Neural progenitor cell (in vitro differentiated cells): ENCODE data around the gene KIF25. TPM values are rescaled to one million over a fixed set of nuclear protein-coding genes. Genes with fewer than 3 reads are reported as not detected.
A peak's percentile ranks its signal among the peaks of the same experiment; 100 is the strongest.

Experiments
- DNase-seq: peaks from one replicate; pipeline ENCODE4 v3.0.0-alpha.2; 2016; ENCODE audit warnings: low spot score
- H2AFZ ChIP-seq: fragments of 200-600 bp; sonication (generic); replicated peaks from 2 replicates; pipeline ENCODE4 v1.6.1; 2016; ENCODE audit warnings: antibody characterized with exemption
- H3F3A ChIP-seq: fragments of 200-600 bp; sonication (generic); 2 replicates; pipeline ENCODE4 v1.6.1; 2016; ENCODE audit warnings: antibody characterized with exemption, low read depth
- H3K27ac ChIP-seq: fragments of 200-600 bp; sonication (generic); 2 replicates; pipeline ENCODE4 v1.5.1; 2016; ENCODE audit warnings: mild to moderate bottlenecking
- H3K27me3 ChIP-seq: fragments of 200-600 bp; sonication (generic); 2 replicates; pipeline ENCODE4 v1.6.1; 2016; ENCODE audit warnings: mild to moderate bottlenecking, moderate library complexity
- H3K36me3 ChIP-seq: fragments of 200-600 bp; sonication (generic); 2 replicates; pipeline ENCODE4 v1.5.1; 2016
- H3K4me1 ChIP-seq: fragments of 200-600 bp; sonication (generic); 2 replicates; pipeline ENCODE4 v1.6.1; 2016; ENCODE audit warnings: mixed run types
- H3K4me2 ChIP-seq: fragments of 200-600 bp; sonication (generic); 2 replicates; pipeline ENCODE4 v1.6.1; 2016
- H3K4me3 ChIP-seq: fragments of 200-600 bp; sonication (generic); 2 replicates; pipeline ENCODE4 v1.5.1; 2016
- H3K79me2 ChIP-seq: fragments of 200-600 bp; sonication (generic); 2 replicates; pipeline ENCODE4 v1.6.1; 2016; ENCODE audit warnings: low read depth
- H3K9ac ChIP-seq: fragments of 200-600 bp; sonication (generic); 2 replicates; pipeline ENCODE4 v1.6.1; 2016
- H3K9me3 ChIP-seq: fragments of 200-600 bp; sonication (generic); 2 replicates; pipeline ENCODE4 v1.5.1; 2016; ENCODE audit warnings: low read depth
- H4K20me1 ChIP-seq: fragments of 200-600 bp; sonication (generic); 2 replicates; pipeline ENCODE4 v1.6.1; 2016; ENCODE audit warnings: low read depth
- H3K27ac Mint-ChIP-seq: 3 replicates; pipeline ENCODE4 v1.8.0; 2021; ENCODE audit warnings: mixed read lengths
- H3K27me3 Mint-ChIP-seq: 2 replicates; pipeline ENCODE4 v1.8.0; 2022; ENCODE audit warnings: low read depth, mild to moderate bottlenecking, inconsistent platforms, moderate library complexity, mixed read lengths; ENCODE audit not compliant: insufficient read depth
- H3K36me3 Mint-ChIP-seq: 3 replicates; pipeline ENCODE4 v1.8.0; 2021; ENCODE audit warnings: mixed read lengths
- H3K4me1 Mint-ChIP-seq: 3 replicates; pipeline ENCODE4 v1.8.0; 2021; ENCODE audit warnings: mixed read lengths
- H3K4me3 Mint-ChIP-seq: 3 replicates; pipeline ENCODE4 v1.8.0; 2021; ENCODE audit warnings: mild to moderate bottlenecking, moderate library complexity, mixed read lengths
- H3K9me3 Mint-ChIP-seq: 3 replicates; pipeline ENCODE4 v1.8.0; 2020; ENCODE audit warnings: mixed read lengths
- CTCF ChIP-seq: fragments of 200-600 bp; sonication (generic); IDR thresholded peaks from 2 replicates; pipeline ENCODE4 v1.5.1; 2017; ENCODE audit warnings: antibody characterized with exemption, mild to moderate bottlenecking
- EZH2 ChIP-seq: fragments of 200-600 bp; sonication (generic); IDR thresholded peaks from 2 replicates; pipeline ENCODE4 v1.6.1; 2017; ENCODE audit warnings: antibody characterized with exemption, mild to moderate bottlenecking, moderate library complexity
- EZH2phosphoT487 ChIP-seq: fragments of 200-600 bp; sonication (generic); IDR thresholded peaks from 2 replicates; pipeline ENCODE4 v1.6.1; 2017; ENCODE audit warnings: antibody characterized with exemption
- total RNA-seq: library from RNA; depleted of rRNA; stranded (reverse); fragments of >200 nt; gene quantifications from 2 replicates; pipeline ENCODE4 v1.2.3, GENCODE V29; 2015; ENCODE audit warnings: low replicate concordance

Gene KIF25
- total RNA-seq, 1 donor from 2014 or later: 1.2 TPM

GRCh38 chr6:168058691-168059551 is 61.5 kb downstream of the KIF25 start:
- no peak overlapping the region for H3K4me3 Mint-ChIP-seq
- no peaks in the 10 kb centered on the region for H3K79me2 ChIP-seq
- TF ChIP-seq CTCF: peak; percentile 18
- TF ChIP-seq EZH2: no peak
- no peaks in the 10 kb centered on the region for H3K9me3 ChIP-seq
- no peak overlapping the region for H3K9ac ChIP-seq
- peaks cover 9% of the 10 kb centered on the region for H3K27me3 Mint-ChIP-seq
- no peak overlapping the region for H3K27ac ChIP-seq
- H3K27me3 ChIP-seq: no peaks in the 10 kb centered on the region
- peak; percentile 27 for DNase-seq
- H3K4me1 ChIP-seq: no peaks in the 10 kb centered on the region
- H3K4me2 ChIP-seq: no peak overlapping the region
- no peaks in the 10 kb centered on the region for H3F3A ChIP-seq
- no peak overlapping the region for H3K27ac Mint-ChIP-seq
- H4K20me1 ChIP-seq: no peaks in the 10 kb centered on the region
- peaks cover 5% of the 10 kb centered on the region for H3K4me1 Mint-ChIP-seq
- H3K4me3 ChIP-seq: no peak overlapping the region
- H3K9me3 Mint-ChIP-seq: no peaks in the 10 kb centered on the region
- no peak overlapping the region for H2AFZ ChIP-seq
- no peaks in the 10 kb centered on the region for H3K36me3 ChIP-seq
- no peaks in the 10 kb centered on the region for H3K36me3 Mint-ChIP-seq

- H3K36me3 ChIP-seq: no peaks in the 10 kb centered on the region
- Mint-ChIP-seq H3K4me3 (no peak overlapping the region), H3K27ac (peak overlapping the region; percentile 76), H3K27me3 (peaks cover 10% of the 10 kb centered on the region), H3K4me1 (peaks cover 5% of the 10 kb centered on the region), H3K36me3 (no peaks in the 10 kb centered on the region), H3K9me3 (no peaks in the 10 kb centered on the region)
- no peaks in the 10 kb centered on the region for H3F3A ChIP-seq
- TF ChIP-seq EZH2phosphoT487 (no peak), CTCF (peak; percentile 80)
- H3K9me3 ChIP-seq: no peaks in the 10 kb centered on the region
- no peaks in the 10 kb centered on the region for H3K4me1 ChIP-seq
- H3K4me2 ChIP-seq: no peak overlapping the region
- H3K4me3 ChIP-seq: no peak overlapping the region
- H3K27ac ChIP-seq: no peak overlapping the region
- H4K20me1 ChIP-seq: no peaks in the 10 kb centered on the region
- no peaks in the 10 kb centered on the region for H3K27me3 ChIP-seq
- H3K9ac ChIP-seq: no peak overlapping the region
- peak; percentile 79 for DNase-seq
- peak overlapping the region; percentile 82 for H2AFZ ChIP-seq
- H3K79me2 ChIP-seq: no peaks in the 10 kb centered on the region
Measured at GRCh38 chr6:168060521-168060931, 63.1 kb downstream of the KIF25 start.

- Mint-ChIP-seq H3K27me3 (peaks cover 13% of the 10 kb centered on the region), H3K4me3 (peak overlapping the region; percentile 43), H3K9me3 (no peaks in the 10 kb centered on the region), H3K36me3 (no peaks in the 10 kb centered on the region), H3K4me1 (peaks cover 5% of the 10 kb centered on the region), H3K27ac (peak overlapping the region; percentile 57)
- no peaks in the 10 kb centered on the region for H4K20me1 ChIP-seq
- no peak overlapping the region for H3K27ac ChIP-seq
- H3K9me3 ChIP-seq: no peaks in the 10 kb centered on the region
- DNase-seq: no peak
- no peaks in the 10 kb centered on the region for H3K27me3 ChIP-seq
- no peak for TF ChIP-seq CTCF
- TF ChIP-seq EZH2: no peak
- TF ChIP-seq EZH2phosphoT487: no peak
- H2AFZ ChIP-seq: no peak overlapping the region
- no peaks in the 10 kb centered on the region for H3K79me2 ChIP-seq
- H3K4me1 ChIP-seq: no peaks in the 10 kb centered on the region
- H3K4me3 ChIP-seq: no peak overlapping the region
- H3K36me3 ChIP-seq: no peaks in the 10 kb centered on the region
- H3F3A ChIP-seq: no peaks in the 10 kb centered on the region
- no peak overlapping the region for H3K9ac ChIP-seq
- H3K4me2 ChIP-seq: no peak overlapping the region
Measured at GRCh38 chr6:168061269-168062210, 64.1 kb downstream of the KIF25 start.
